ENCODE results near the gene SARM1. TPM values are rescaled to one million over a fixed set of nuclear protein-coding genes. Genes with fewer than 3 reads are reported as not detected.

Gene SARM1
- total and polyA plus RNA-seq, 2 of the 13 experiments (the other 11 are each of a cell fraction or from before 2014, with no cell fraction given) = 0.73 to 0.86 TPM

- TF ChIP-seq WIZ (CRISPR knock-in tag; IDR thresholded peaks at IDR 0.05) (no peak), TRIM24 (CRISPR knock-in tag; IDR thresholded peaks at IDR 0.05) (no peak), ZNF432 (CRISPR knock-in tag; IDR thresholded peaks at IDR 0.05; ENCODE audit: borderline replicate concordance) (no peak), CC2D1A (CRISPR knock-in tag; IDR thresholded peaks at IDR 0.05) (no peak), TMF1 (CRISPR knock-in tag; IDR thresholded peaks at IDR 0.05; ENCODE audit: low read depth) (no peak), TEAD2 (CRISPR knock-in tag; IDR thresholded peaks at IDR 0.05) (no peak), ZNF253 (CRISPR knock-in tag; IDR thresholded peaks at IDR 0.05; ENCODE audit: borderline replicate concordance) (no peak), GATA4 (IDR thresholded peaks at IDR 0.05; ENCODE audit: borderline replicate concordance, low read depth) (peak; percentile 88), PITX1 (CRISPR knock-in tag; IDR thresholded peaks at IDR 0.05) (peak; percentile 95), HNF1B (CRISPR knock-in tag; IDR thresholded peaks at IDR 0.05) (peak; percentile 93), NRL (CRISPR knock-in tag; IDR thresholded peaks at IDR 0.05; ENCODE audit: borderline replicate concordance) (no peak), ZNF619 (CRISPR knock-in tag; IDR thresholded peaks at IDR 0.05) (no peak), ZNF737 (CRISPR knock-in tag; IDR thresholded peaks at IDR 0.05; ENCODE audit: borderline replicate concordance) (no peak), ELF3 (CRISPR knock-in tag; IDR thresholded peaks at IDR 0.05) (peak; percentile 66), SMAD1 (CRISPR knock-in tag; IDR thresholded peaks at IDR 0.05; ENCODE audit: borderline replicate concordance, low read depth) (no peak), PBX3 (CRISPR knock-in tag; IDR thresholded peaks at IDR 0.05; ENCODE audit: borderline replicate concordance) (no peak), CCAR2 (optimal IDR thresholded peaks at IDR 0.05; ENCODE audit: low read depth, low read length) (no peak), REPIN1 (CRISPR knock-in tag; IDR thresholded peaks at IDR 0.05; ENCODE audit: borderline replicate concordance, low read depth) (peak; percentile 71; the same call in 1 of the 2 replicates), KDM5B (CRISPR knock-in tag; IDR thresholded peaks at IDR 0.05; ENCODE audit: borderline replicate concordance) (peak; percentile 75), ZMYM3 (CRISPR knock-in tag; IDR thresholded peaks at IDR 0.05) (peak; percentile 50; the same call in 1 of the 2 replicates), DNMT3B (CRISPR knock-in tag; conservative IDR thresholded peaks at IDR 0.05) (no peak)
- TF ChIP-seq, protein P1, sequence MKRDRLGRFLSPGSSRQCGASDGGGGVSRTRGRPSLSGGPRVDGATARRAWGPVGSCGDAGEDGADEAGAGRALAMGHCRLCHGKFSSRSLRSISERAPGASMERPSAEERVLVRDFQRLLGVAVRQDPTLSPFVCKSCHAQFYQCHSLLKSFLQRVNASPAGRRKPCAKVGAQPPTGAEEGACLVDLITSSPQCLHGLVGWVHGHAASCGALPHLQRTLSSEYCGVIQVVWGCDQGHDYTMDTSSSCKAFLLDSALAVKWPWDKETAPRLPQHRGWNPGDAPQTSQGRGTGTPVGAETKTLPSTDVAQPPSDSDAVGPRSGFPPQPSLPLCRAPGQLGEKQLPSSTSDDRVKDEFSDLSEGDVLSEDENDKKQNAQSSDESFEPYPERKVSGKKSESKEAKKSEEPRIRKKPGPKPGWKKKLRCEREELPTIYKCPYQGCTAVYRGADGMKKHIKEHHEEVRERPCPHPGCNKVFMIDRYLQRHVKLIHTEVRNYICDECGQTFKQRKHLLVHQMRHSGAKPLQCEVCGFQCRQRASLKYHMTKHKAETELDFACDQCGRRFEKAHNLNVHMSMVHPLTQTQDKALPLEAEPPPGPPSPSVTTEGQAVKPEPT (CRISPR knock-in tag; IDR thresholded peaks at IDR 0.05; ENCODE audit: low read depth) = 0 out of 2 replicates have a peak, but pooled peaks have one; percentile 16
- TF ChIP-seq, protein P2, sequence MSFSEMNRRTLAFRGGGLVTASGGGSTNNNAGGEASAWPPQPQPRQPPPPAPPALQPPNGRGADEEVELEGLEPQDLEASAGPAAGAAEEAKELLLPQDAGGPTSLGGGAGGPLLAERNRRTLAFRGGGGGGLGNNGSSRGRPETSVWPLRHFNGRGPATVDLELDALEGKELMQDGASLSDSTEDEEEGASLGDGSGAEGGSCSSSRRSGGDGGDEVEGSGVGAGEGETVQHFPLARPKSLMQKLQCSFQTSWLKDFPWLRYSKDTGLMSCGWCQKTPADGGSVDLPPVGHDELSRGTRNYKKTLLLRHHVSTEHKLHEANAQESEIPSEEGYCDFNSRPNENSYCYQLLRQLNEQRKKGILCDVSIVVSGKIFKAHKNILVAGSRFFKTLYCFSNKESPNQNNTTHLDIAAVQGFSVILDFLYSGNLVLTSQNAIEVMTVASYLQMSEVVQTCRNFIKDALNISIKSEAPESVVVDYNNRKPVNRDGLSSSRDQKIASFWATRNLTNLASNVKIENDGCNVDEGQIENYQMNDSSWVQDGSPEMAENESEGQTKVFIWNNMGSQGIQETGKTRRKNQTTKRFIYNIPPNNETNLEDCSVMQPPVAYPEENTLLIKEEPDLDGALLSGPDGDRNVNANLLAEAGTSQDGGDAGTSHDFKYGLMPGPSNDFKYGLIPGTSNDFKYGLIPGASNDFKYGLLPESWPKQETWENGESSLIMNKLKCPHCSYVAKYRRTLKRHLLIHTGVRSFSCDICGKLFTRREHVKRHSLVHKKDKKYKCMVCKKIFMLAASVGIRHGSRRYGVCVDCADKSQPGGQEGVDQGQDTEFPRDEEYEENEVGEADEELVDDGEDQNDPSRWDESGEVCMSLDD (CRISPR knock-in tag; IDR thresholded peaks at IDR 0.05; ENCODE audit: borderline replicate concordance) = peak; percentile 85; the same call in 1 of the 2 replicates
Observed at GRCh38 chr17:28368306-28368831, 3.1 kb upstream of the SARM1 start (continued).
